NAMALWA (cell line): Measurements from ENCODE around the gene MAP3K7.
A peak's percentile ranks its signal among the peaks of the same experiment; 100 is the strongest.

Experiments used
- DNase-seq: peaks from one replicate; pipeline ENCODE4 v3.0.0-alpha.2; 2015; ENCODE audit warnings: low spot score

The MAP3K7 gene

DNA sequence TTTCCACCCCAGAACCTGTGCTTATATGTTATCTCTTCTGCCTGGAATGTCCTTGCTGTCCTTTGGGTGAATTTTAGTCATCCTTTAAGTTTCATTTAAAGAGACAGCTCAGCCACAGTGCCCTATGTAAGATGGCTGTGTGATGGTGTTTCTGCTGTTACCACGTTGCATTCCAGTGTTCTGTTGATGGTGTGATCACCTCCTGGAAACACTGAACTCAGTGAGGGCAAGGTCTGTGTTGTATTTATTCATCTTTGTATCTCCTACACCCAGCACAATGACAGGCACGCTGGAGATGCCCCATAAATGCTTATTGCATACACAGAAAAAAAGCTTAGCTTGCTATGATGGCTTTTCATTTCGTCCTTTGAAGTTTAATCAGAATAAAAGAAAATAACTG lies 102.5 kb downstream of the MAP3K7 start:
- no peak for DNase-seq

- no peak for DNase-seq
Observed at GRCh38 chr6:90483956-90484355, 102.9 kb downstream of the MAP3K7 start.

GRCh38 chr6:90483116-90483839 lies 103.6 kb downstream of the MAP3K7 start:
- DNase-seq = no peak

GRCh38 chr6:90480666-90481065 lies 106.2 kb downstream of the MAP3K7 start:
- DNase-seq = no peak

DNA sequence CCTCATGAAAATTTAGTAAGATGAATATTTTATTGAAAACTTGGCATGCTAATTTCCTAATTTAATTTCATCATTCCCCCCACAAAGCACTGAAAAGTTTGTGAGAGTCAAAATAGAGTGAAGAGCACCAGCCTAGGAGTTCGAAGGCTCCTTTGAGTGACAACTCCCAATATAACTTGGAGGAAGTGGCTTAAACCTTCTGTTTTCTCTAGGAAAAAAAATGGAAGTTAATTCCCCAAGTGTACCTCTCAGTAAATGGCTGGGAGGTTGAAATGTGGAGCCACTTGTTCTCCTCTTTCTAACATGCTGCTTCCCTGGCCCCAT lies 107.3 kb downstream of the MAP3K7 start:
- DNase-seq = no peak

- peak; percentile 94 for DNase-seq
Observed at GRCh38 chr6:90478789-90479602, 107.9 kb downstream of the MAP3K7 start.

DNA sequence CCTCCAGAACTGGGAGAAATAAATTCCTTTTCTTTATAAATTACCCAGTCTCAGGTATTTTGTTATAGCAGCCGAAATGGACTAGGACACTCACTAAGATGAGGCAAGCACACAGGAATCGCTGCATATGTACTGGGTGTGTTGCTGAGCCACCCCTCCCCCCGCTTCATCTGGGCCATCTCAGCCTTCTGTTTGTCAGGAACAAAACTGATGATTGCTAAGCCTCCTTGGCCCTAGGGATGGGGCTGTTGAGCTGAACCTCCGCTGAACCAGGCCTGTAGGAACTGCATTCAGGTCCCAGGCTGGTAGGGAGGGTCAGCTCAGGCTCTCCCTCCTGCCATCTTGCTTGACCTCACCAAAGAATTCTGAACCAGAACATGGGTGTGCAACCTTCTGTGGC lies 108.6 kb downstream of the MAP3K7 start:
- DNase-seq = peak; percentile 39

- DNase-seq = no peak
Observed at GRCh38 chr6:90477366-90477765, 109.5 kb downstream of the MAP3K7 start.

- no peak for DNase-seq
Observed at GRCh38 chr6:90472716-90473115, 114.2 kb downstream of the MAP3K7 start.

- no peak for DNase-seq
Observed at GRCh38 chr6:90471263-90471662, 115.6 kb downstream of the MAP3K7 start.

GRCh38 chr6:90469906-90470305 lies 117.0 kb downstream of the MAP3K7 start:
- no peak for DNase-seq

DNA sequence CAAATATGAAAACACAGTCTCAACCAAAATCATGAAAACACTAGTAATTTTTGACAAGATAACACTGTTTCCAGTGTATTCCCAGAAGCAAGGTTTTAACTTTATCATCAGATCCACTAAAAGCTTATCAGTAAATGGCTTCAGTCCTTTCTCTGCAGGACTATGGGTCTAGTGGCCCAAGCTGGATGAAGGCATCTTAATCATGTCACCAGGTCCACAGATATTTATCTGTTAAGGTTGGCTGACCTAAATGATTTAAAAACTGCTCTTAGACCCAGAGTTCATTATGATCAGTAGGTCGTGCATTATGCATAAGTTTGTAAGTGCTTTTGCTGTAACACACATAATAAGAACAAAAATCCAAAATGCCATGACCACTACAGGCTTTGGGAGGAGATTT lies 118.0 kb downstream of the MAP3K7 start:
- DNase-seq = no peak

DNA sequence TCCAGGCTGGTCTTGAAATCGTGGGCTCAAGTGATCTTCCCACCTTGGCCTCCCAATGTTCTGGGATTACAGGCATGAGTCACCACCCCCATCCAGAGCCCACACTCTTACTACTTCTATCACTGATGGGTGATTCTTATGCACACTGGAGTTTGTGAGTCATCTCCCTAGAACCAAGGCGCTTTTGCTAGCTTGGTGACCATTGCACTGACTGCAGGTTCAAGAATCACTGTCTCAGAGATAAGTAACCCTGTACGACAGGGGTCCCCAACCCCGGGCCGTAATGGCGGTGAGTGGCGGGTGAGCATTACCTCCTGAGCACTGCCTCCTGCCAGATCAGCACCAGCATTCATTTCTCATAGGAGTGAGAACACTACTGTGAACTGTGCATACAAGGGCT lies 118.8 kb downstream of the MAP3K7 start:
- no peak for DNase-seq

DNA sequence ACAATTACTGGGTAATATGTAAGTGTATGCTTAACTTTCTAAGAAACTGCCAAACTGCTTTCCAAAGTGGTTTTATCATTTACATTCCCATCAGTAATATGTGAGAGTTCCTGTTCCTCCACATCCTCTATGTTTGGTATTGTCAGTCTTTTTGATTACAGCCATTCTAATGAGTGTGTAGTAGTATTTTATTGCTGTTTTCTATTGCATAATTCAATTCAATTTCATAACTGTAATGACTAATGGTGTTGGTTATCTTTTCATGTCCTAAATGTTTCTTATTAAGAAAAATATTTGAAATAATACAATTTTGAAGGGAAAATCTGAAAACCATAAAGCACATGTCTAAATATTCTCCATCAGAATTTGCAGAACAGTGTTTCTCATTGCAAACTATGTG lies 119.3 kb downstream of the MAP3K7 start:
- no peak for DNase-seq

DNA sequence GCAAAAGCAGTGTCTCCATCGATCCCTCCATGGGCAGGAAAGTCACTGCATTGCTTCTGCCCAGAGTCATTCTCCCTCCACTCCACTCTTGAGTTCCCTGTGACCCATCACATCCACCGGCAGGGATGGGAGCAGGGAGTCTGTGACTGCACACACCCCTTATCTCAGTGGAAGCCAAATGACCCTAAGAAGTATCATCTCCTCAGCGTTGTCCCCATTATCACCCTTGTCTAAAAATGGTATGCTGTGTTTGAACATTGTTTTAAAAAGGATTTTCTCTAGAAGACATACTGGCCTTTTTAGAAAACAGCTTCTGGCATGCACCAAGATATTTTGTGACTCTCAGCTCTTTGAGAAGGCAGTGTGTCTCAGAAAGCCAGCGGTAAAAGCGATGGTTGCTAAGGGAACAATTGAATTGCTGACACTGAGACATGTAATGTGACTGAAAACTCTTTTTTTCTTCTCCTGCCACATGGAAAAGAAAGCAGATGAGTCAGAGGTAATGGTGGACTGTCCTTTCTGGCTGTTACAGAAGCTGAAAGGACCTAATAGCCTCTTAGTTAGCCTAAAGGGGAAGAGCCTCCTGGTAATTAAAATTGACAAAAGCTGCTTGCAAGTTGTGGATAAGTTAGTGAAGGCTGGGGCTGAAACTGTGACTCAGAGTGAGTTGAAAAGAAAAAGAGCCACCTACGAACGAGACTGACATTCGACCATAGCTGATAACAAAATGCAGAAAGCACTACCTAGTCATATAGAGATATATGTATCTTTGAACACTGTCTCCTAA lies 120.5 kb downstream of the MAP3K7 start:
- no peak for DNase-seq

DNA sequence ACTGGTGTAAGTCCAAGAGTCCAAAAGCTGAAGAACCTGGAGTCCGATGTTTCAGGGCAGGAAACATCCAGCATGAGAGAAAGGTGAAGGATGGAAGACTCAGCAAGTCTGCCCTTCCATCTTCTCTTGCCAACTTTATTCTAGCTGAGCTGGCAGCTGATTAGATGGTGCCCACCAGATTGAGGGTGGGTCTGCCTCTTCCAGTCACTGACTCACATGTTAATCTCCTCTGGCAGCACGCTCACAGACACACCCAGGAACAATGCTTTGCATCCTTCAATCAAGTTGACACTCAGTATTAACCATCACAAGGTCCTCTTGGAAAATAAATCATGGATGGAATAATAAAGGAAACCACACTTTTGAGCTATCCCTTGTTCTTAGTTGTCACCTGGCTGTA lies 121.2 kb downstream of the MAP3K7 start:
- no peak for DNase-seq

- no peak for DNase-seq
Observed at GRCh38 chr6:90464507-90464906, 122.4 kb downstream of the MAP3K7 start.

DNA sequence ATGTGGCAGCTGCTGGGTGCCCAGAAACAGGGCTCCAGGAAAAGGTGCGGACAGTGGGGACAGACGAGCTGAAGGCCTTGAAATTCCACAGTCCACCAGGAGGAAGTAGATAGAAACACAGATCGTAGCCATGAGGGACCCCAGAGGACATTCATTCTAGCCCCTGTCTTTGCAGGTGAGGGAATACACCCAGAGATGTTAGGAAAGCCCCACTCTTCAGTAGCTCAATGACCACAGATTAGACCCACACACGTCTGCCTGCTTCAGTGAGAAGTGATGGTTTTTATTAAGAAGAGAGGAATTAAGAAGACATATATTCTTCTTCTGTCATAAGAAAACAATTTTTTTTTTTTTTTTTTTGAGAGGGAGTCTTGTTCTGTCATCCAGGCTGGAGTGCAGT lies 123.0 kb downstream of the MAP3K7 start:
- DNase-seq = no peak
